Activated gamma-delta T cell treated with Interleukin-2 at 50 U/mL for 16 hours (primary cell): ENCODE results near the gene KRT35.
"Not testable (repeated sequence)": the region's sequence is repeated elsewhere in the genome, so short reads cannot be mapped to it uniquely, and the experiment has no call there.

ENCODE experiments used
- DNase-seq: peaks from one replicate; pipeline ENCODE4 v3.0.0-alpha.2; 2020

KRT35 gene

DNA sequence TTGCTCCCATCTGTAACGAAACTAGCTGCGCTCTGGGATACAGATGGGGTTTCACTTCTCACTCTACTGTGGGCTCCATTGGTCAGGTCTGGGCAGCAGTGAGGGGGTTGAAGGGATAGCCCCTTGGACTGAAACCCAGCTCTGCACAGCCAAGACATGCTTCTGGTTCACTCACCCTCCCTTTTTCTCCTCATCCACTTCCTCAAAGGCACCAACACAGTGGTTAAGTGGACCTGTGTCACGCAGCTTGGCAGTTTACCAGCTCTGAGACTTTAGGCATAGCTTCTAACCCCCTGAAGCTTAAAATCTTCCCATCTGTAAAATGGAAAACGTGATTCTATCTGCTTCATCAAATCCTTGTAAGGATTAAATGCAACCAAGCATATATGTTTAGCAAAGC is 28.7 kb downstream of the KRT35 start:
- DNase-seq: no peak

DNA sequence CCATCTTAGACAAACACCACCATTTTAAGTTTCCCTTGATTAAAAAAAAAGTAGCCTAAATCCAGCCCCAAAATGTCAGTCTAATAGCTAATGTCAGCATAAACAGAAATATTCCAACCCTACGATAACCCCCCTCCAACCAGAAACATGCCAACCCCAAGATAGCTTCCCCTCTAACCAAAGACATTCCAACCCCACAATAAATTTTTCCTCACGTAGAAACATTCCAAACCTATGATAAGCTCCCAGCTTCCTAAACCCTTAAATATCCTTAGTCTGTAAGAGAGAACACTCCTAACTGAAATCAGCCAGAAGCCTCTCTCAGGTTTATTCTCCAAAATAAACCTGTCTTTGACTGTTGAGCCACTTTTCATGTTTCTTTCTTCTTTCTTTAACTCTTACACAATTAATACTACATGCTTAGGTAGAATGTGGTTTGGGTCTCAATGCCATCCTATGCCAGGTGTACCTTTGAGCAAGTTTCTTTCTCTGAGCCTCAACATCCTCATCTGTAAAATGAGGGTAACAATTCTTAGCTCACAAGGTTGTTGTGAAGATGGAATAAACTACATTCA is 29.7 kb downstream of the KRT35 start:
- DNase-seq: no peak

DNA sequence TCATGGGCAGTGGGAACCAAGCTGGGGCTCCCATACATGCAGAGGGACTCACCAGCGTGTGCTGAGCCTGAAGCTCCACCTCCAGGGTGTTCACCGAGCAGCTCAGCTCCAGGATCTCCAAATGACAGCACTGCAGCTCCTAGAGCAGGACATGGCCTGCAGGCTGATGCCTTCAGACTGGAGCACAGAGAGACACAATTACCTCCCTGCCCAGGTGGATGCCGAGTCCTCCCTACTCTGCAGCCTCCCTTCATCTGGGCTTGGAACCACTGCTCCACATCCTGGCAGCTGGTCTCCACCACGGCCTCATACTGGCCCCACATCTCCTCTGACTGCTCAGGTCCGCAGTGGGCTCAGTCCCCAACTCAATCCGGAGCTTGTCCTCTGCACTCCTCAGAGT is 31.9 kb downstream of the KRT35 start:
- DNase-seq: no peak

DNA sequence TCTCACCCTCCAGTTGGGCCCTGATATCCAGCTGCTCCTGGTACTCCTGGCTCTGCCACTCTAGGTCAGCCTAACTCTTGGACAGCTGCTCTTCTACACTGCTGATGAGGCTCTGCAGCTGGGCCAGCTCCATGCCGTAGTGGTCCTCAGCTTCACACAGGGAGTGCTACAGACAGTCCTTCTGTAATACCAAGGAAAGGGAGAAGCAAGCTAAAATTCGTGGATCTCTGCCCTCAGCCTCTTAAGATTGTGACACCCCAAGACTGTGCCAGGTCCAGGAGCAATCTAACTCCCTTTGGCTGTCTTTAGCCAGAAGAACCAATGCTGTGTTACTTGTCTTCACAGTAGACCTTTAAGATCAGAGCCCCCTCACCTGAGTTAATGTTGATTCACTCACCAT is 32.4 kb downstream of the KRT35 start:
- DNase-seq: no peak

DNA sequence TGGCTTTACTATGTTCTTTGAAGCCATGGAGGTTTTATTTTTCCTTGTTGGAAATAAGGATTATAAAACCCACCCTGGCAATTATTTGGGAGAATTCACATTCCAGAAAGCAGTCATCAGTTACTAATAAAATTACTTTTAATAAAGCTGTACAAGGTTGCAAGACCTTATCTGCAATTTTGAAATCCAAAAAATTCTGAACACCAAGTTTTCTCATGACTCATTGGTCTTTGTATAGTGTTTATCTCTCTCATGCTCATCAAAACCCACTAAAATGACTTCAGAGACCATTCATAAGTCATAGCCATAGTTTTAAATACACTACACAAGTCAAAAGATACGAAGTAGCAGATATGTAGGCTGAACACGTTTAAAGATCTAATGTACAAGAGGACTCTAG is 34.1 kb downstream of the KRT35 start:
- DNase-seq: no peak

DNA sequence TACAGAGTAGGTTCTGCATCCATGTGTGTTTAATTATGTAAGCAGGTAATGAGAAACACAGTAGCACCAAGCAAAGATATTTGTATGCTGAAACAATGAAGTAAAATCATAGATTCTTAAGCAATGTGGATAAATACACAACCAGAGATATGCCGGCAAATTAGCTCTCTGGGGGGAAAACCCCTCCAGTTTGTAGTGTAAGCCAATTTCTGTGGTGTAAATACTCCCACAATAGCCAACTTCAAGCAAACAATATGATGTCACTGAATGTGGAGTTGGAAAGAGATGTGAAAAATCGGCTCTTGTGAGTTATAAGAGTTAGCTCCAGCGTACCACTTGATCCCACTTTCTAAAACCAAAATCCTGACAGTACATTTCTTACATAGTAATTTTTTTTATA is 36.3 kb downstream of the KRT35 start:
- no peak for DNase-seq

DNA sequence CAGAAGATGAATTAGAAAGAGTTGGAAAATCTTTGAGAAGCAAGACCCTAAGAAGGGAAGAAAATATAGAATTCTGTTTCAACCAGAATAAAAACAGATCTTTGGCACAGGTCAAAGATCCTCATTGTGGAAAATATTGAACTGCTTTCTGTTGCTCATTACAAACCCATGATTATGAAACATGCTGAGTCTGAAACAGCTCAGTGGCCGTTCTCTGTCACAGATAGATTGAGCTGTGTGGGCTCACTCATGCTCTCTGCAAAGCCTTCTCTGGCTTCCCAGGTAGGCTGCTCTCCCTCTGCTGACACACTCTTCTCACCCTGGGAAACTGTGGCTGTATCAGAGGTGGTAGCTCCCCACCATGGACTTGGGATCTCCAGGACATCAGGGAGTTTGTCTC is 36.8 kb downstream of the KRT35 start:
- DNase-seq: no peak

DNA sequence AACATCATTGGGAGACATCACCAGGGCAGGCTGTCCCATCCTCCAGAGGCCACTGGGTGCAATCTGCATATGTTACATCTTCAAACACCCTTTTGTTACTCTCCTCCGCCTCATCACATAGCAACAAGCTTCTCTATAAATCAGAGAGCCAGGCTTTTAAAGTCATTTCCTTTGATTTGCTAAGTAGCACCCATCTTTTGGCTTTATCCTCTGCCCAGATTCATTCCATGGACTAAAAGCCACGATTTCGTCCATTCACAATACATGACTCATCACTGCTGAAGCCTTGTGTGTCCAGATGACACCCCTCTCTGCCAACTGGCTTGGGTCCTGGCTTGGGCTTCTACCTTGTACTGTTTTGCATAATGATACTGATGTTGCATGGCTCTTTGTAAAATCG is 38.2 kb downstream of the KRT35 start:
- DNase-seq: no peak

DNA sequence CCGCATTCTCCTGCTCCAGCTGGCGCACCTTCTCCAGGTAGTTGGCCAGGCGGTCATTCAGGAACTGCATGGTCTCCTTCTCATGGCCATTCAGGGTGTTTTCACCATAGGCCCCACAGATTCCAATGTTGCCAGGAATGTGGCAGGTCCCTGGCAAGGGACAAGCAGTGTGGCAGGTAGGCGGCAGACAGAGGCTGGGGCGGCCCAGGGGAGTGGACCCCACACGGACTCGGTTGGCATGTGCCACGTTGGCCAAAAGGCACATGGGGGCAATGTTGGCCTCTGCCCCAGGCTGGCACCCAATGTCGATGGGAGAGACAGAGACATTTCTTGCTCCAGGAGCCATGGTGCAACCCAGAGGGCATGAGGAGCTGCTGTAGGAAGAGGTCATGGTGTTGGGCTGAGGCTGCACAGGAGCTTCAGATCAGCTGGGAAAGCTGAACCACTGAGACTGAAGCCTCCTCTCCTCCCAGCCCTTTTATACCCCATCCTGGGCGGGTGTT is 40.4 kb downstream of the KRT35 start, which contains the start of gene KRT38:
TSS of gene KRT38 (minus strand) at position 453 of the 503 bp plus-strand sequence. CDS start at position 391, 62 bp downstream.
- DNase-seq: no peak

DNA sequence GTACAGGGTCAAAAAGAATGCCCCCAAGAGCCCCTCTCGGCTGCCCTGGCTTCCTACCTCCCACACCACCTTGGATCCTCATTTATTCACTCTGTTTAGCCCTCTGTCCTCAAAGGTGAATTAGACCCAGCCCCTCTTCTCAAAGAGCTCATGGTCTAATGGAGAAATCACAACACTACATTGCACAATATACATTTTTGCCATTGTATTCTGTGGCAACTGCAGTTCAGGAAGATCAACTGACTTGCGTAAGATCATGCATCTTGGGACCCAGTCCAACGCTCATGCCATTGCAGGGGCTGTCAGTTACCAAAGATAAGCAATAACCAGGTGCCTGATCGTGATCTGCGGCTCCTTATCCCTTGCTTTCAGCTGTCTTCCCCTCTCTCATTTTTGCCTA is 41.6 kb downstream of the KRT35 start:
- no peak for DNase-seq

DNA sequence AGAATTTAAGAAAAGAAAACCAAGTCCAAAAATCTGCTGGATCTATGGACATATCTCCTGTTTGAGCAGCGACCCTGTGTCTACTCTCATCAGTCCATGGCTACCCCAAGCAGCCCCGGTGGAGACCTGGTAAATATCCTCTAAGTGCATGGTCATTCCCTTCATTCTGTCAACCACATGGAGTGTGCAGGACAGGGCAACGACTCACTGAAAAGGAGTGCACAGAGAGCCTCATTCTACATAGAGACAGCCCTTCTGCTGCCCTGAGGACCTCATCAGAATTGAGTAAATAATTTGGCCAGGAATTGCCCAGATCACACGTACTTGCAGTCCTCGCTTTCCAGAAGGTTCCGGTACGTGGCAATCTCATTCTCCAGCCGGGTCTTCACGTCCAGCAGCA is 43.2 kb downstream of the KRT35 start:
- DNase-seq: no peak

DNA sequence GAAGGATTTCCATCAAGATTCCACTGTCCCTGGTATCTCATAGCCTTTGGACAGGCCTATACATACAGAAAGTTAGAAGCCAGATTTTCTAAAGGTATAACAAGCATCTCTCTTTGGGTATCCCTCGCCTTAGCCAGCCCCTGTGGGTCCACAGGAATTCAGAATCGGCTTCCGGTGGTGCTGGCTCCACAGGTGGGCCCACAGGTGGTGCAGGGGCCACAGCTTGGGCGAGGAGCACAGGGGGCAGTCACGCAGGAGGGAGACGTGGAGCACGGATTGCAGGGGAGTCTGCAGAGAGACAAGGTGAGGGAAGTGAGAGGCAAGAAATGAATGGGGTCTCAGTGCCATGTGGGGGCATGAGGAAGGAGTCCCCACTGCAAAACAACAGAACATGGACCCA is 43.7 kb downstream of the KRT35 start:
- no peak for DNase-seq

DNA sequence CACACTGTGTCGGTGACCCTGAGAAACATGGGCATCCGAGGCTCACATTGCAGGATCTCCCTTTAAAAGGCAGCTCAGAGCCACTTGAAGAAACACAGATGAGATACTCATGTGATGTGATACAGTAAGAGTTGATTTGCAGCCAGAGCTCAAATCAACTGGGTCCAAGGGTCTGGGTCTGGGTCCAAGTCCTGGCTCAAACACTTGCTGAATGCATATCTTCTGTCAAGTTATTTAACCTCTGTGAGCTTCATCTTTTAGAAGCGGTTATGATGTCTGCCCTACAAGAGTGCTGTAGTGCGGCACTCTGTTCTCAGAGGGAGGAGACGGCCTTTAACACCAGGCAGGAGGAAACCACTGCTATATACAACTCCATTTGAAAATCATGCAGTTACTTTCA is 46.5 kb downstream of the KRT35 start:
- no peak for DNase-seq

DNA sequence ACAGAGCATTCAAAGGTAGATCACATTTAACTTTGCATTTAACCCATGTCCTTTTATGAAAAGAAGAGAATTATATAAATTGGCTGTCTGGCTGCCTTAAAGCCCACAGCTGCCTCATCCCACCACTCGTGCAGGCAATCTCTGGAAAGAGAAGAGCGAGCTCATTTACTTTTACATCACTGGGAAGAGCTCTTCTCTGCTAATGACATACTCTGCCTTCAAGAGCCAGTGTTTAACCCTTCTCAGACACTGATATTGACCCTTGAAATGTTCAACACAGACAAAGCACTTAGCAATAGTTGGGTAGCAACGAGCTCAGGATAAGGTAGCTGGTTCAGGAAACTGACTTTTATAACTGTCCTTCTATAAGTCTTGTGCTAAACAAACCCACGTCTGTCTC is 46.9 kb downstream of the KRT35 start:
- DNase-seq: no peak

DNA sequence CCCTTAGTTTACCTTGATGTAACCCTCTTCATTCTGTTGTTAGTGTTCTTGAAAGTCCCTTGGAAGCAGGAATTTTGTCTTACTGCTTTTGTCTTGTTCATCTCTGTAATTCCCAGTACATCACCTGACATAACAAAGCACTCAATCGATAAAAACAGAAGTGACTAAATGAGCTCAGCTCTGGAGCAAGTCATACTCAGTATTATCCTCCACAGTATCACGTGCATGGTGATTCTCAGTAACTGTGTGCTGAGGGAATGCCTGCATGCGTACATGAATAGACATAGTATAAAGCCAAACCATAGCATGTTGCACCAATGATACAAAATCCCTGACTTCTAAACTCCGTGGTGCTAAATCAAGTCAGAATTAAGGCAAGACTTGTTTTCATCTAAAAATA is 47.4 kb downstream of the KRT35 start:
- no peak for DNase-seq

DNA sequence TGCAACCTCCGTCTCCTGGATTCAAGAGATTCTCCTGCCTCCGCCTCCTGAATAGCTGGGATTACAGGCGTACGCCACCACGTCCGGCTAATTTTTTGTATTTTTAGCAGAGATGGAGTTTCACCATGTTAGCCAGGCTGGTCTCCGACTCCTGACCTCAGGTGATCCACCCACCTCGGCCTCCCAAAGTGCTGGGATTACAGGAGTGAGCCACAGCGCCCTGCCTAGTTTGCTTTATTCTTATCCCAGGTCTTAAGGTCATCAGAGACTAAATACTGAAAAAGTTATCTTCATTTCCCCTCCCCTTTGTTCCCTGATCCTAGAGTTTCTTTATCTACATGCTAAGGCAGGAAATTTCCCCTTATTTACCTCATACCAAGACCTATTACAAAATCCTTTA is 50.6 kb downstream of the KRT35 start:
- DNase-seq: not testable (repeated sequence)

DNA sequence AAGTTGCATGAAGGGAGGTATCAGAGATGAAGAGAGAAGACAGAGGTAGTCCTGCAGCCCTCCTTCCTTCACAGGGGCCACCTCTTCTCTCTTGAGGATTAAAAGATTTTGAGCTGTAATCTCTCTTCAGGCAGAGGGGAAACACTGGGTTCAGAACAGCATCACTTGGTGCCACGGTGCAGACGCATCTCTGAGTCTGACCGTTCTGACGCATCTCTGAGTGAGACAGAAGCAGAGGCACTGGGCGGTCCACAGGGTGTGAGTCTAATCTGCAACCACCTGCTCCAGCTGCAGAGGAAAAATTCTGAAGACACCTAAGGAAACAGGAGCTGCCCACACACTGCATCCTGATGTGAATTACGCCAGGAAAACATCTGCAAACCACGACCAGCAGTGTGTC is 51.3 kb downstream of the KRT35 start:
- DNase-seq: no peak

DNA sequence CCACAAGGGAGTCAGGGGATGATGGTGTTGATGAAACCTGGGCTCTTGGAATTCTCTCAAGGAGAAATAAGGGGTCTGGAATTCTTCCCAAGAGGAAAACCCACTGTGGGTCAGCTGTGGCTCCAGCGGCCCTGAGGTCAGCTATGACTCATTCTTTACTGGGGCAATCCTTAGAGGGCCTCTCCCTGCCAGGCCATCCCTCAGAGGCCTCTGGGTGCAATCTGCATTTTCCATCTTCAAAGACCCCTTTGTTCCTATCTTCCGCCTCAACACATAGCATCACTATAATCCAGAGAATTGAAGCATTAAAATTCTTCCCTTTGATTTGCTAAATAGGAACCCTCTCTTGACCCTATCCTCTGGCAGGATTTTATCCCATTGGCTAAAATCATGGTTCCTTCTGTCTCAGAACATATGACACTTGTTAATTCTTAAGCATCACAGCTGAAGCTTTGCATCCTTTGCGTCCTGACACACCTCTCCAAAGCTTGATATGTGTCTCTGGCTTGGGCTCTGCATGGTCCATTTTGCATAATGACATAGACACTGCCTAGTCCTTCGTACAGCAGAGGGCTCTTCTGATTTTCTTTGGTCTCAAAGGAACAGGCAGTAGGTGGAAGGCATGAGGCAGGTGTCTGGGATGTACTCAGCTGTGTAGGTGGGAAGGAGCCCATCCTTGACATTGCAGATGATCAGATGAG is 52.2 kb downstream of the KRT35 start:
- DNase-seq: no peak
